HG02642 (cell line): ENCODE results near the gene CENPF.
"Not testable (repeated sequence)": the region's sequence is repeated elsewhere in the genome, so short reads cannot be mapped to it uniquely, and the experiment has no call there.

ENCODE experiments used
- ATAC-seq: cut with Tn5 transposase; IDR thresholded peaks from one replicate; pipeline ENCODE4 v1.9.1; 2021; ENCODE audit warnings: mild to moderate bottlenecking; ENCODE audit not compliant: unreplicated experiment, poor library complexity

Gene CENPF, protein sequence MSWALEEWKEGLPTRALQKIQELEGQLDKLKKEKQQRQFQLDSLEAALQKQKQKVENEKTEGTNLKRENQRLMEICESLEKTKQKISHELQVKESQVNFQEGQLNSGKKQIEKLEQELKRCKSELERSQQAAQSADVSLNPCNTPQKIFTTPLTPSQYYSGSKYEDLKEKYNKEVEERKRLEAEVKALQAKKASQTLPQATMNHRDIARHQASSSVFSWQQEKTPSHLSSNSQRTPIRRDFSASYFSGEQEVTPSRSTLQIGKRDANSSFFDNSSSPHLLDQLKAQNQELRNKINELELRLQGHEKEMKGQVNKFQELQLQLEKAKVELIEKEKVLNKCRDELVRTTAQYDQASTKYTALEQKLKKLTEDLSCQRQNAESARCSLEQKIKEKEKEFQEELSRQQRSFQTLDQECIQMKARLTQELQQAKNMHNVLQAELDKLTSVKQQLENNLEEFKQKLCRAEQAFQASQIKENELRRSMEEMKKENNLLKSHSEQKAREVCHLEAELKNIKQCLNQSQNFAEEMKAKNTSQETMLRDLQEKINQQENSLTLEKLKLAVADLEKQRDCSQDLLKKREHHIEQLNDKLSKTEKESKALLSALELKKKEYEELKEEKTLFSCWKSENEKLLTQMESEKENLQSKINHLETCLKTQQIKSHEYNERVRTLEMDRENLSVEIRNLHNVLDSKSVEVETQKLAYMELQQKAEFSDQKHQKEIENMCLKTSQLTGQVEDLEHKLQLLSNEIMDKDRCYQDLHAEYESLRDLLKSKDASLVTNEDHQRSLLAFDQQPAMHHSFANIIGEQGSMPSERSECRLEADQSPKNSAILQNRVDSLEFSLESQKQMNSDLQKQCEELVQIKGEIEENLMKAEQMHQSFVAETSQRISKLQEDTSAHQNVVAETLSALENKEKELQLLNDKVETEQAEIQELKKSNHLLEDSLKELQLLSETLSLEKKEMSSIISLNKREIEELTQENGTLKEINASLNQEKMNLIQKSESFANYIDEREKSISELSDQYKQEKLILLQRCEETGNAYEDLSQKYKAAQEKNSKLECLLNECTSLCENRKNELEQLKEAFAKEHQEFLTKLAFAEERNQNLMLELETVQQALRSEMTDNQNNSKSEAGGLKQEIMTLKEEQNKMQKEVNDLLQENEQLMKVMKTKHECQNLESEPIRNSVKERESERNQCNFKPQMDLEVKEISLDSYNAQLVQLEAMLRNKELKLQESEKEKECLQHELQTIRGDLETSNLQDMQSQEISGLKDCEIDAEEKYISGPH (N-terminal part only)

GRCh38 chr1:214602764-214603657 lies at the start of gene CENPF:
Gene CENPF (plus strand): TSS chr1:214603195. CDS start chr1:214613755, 10,560 bp downstream.
- ATAC-seq = peak; percentile 99

GRCh38 chr1:214557952-214558735 lies 44.9 kb upstream of the CENPF start:
- no peak for ATAC-seq

GRCh38 chr1:214563881-214564280 lies 39.1 kb upstream of the CENPF start:
- no peak for ATAC-seq

GRCh38 chr1:214565310-214565709 lies 37.7 kb upstream of the CENPF start:
- ATAC-seq = no peak

DNA sequence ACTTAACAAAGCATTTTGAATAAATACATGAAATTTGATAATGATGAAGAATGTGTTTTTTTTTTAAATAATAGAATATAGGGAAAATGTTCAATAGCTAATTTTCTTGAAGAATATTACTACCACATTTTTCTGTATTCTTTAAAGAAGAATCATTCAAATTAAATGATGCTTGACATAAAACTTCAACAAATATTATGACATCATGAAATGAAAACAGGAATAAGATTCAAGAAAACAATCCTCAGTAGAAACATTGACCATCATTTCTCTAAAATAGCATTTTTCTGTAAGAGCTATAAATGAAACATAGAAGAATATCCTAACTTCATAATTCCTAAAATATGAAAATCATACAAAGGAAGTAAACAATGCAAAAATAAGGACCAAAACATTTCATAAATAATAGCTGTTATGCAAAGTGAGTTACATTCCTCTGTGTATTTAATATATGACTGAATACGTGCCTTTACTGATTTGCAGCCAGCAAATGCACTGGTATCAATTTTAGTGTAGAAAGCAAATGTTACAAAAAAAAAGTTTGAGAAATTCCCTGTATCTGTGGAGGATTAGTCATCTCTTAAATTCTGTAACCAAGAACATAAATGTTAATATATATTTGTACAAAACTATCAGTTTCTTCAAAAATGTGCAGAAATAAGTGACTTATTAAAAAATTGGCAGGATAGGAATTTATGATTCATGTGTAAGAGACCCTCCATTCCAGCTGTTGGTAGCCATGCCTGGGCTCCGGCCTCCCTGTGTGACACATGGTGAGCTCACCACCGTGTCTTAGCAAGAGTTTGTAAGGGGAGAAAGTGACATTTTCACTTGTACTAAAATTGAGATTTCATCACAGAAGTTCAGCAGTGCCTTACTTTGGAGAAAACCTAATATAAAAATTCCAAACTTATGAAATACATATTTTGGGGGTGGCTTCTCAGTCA lies 36.6 kb upstream of the CENPF start:
- ATAC-seq = peak; percentile 41

DNA sequence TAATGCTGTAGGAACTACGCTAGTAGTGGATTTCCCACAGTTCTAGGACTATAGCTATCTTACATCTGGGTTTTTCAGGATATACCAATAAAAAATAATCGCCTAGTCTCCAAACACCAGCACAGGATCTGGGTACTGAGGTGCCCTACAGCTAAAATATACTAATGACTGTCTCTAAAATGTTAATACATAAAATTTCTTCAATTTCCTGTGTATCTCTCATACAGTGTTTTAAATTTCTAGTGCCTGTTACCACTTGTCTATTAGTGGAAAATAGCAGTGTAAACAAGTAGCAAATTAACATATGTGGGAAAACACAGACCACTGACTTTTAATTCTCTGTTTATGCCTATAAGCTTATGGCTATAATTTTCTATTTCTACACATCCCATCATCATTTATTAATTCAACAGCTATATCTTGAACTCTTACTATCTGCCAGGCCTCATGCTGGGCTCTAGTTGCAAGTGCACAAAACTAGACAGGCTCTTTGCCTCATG lies 35.5 kb upstream of the CENPF start:
- no peak for ATAC-seq

- ATAC-seq = no peak
Observed at GRCh38 chr1:214568328-214568727, 34.7 kb upstream of the CENPF start.

- no peak for ATAC-seq
Observed at GRCh38 chr1:214569357-214570004, 33.5 kb upstream of the CENPF start.

DNA sequence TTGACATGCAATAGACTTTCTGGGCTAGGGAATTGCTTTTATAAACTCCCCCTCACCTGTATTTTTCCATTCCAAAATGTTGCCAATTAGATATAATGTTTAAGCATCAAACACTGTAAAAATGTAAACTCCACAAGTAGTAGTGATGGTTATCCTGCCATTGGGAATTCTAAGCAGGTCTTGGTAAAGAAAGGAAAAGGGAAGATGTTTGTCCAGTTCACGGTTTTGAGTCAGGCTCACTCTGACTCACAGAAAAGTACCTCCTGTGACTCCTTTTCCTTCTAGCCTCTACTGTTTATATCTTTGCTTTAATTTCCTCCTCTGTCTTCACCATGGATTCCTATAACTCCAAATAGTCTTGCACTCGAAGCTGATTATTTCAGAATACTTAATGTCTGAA lies 32.6 kb upstream of the CENPF start:
- no peak for ATAC-seq

DNA sequence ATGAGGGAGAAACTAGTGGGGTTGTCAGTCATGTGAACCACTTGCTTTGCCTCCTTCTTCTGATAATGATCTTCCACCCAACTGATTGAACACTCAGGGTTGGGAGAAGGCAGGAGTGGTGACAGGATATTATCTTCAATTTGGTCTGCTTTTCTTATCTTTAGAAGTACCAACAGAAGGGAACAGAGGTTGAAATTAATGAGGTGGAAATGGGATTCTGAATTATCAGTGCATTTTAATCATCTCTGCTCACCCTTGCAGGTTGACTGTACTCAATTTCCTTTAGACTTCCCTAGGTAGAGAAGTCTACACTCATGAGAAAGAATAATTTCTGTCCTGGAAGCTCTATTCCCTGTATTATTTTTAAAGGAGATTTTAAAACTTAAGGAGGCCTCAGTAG lies 31.7 kb upstream of the CENPF start:
- no peak for ATAC-seq

DNA sequence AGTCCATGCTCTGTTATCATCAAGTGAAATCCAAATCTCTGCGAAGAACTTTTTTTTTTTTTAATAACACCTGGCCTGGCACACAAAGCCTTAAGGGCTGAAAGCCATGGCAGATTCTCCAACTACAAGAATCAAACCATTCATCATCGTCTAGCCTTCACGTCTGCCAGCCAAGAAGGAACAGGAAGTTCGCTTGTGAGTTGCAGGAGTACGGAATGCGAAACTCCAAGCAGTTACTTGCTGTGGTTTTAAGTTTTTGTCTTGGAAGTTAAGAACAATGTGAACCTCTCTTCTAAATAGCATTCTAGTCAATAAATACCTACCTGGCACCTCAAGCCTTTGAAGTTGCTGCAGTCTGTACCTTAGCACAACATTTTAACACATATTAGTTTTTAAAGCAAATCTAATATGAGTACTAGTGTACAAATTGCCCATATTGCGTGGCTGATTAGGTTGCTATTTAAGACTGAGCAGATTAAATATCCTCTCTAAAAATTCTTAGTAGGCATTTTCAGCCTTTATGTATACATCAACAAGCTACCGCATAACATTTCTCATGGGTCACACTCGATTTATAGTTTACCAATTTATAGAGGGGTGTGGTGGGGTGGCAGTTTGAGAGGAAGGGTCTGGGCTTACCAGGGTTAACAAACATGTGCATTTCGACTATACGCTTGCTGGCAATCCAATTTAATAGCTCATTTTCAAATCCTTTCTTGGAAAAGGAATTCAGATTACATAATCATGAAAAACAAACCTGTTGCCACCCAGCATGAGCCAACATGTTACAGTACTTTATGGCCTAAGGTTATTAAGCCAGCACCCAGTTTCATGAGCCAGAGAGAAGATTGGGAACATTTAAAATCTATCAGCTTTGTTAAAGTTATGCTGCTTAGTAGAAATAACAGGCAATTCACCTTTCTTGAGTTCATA lies 29.3 kb upstream of the CENPF start:
- no peak for ATAC-seq

DNA sequence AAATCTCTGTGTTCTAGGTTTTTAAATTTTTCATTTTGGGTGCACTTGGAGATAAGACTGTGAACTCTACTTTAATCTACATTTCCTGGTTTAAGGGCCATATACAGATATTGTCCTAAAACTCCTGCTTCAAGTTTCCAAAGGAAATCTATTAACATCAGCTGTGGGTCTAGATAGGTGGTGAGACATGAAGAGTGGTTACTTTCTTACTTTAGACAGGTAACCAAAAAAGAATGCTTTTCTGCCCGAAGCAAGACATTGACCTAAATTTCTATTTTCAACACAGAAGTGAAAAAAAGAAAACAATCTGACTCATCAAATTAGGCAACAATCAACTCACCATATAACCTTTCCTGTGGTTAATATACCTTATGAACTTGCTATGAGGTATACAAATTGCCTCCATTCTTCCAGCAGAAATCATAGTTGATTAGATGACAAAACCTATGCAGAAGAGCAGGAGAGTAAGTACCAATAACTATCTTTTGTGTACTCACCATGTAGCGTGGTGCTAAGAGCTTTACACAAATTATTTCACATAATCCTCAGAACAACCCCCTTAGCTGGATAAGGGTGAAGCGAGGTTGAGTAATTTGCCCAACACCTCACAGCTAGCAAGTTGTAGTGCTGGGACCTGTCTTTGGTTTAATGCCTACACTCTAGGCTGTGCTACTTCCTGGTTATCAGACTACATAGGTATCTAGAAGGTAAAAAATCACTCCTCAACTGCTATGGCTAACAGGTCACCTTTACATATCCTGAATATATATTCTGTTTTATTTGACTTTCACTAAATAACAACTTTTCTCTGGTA lies 28.2 kb upstream of the CENPF start:
- ATAC-seq = no peak

DNA sequence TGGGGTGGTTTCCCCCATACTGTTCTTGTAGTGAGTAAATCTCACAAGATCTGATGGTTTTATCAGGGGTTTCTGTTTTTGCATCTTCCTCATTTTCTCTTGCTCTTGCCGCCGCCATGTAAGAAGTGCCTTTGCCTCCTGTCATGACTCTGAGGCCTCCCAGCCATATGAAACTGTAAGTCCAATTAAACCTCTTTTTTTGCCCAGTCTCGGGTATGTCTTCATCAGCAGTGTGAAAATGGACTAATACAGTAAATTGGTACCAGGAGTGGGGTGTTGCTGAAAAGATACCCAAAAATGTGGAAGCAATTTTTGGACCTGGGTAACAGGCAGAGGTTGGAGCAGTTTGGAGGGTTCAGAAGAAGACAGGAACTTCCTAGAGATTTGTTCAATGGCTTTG lies 26.9 kb upstream of the CENPF start:
- ATAC-seq = not testable (repeated sequence)

GRCh38 chr1:214579183-214579582 lies 23.8 kb upstream of the CENPF start:
- ATAC-seq = no peak

- ATAC-seq = no peak
Observed at GRCh38 chr1:214581785-214582184, 21.2 kb upstream of the CENPF start.
